Keratinocyte (primary cell): Measurements from ENCODE around the gene EXOC6B.
"Not testable (repeated sequence)": the region's sequence is repeated elsewhere in the genome, so short reads cannot be mapped to it uniquely, and the experiment has no call there.

ENCODE experiments used
- EZH2 ChIP-seq: IDR thresholded peaks from one replicate; pipeline ENCODE4 v1.6.1; 2012; ENCODE audit warnings: inconsistent platforms, mild to moderate bottlenecking, low read length, moderate library complexity
- TF ChIP-seq, protein P1 (sequence below), 3 experiments: IDR thresholded peaks in 1 of 3; conservative IDR thresholded peaks in 1 of 3; optimal IDR thresholded peaks in 1 of 3; 2 replicates in 2 of 3; 3 replicates in 1 of 3; pipeline versions ENCODE3 to v1.5.1; 2011; ENCODE audit warnings: low read length in 3 of 3, mild to moderate bottlenecking in 3 of 3, moderate library complexity in 2 of 3, control low read depth in 1 of 3, inconsistent platforms in 1 of 3; ENCODE audit not compliant: insufficient read depth in 2 of 3; ENCODE audit errors: extremely low read depth in 1 of 3

GRCh38 chr2:72641221-72641620 is 184.6 kb downstream of the EXOC6B start:
- TF ChIP-seq, protein P1, sequence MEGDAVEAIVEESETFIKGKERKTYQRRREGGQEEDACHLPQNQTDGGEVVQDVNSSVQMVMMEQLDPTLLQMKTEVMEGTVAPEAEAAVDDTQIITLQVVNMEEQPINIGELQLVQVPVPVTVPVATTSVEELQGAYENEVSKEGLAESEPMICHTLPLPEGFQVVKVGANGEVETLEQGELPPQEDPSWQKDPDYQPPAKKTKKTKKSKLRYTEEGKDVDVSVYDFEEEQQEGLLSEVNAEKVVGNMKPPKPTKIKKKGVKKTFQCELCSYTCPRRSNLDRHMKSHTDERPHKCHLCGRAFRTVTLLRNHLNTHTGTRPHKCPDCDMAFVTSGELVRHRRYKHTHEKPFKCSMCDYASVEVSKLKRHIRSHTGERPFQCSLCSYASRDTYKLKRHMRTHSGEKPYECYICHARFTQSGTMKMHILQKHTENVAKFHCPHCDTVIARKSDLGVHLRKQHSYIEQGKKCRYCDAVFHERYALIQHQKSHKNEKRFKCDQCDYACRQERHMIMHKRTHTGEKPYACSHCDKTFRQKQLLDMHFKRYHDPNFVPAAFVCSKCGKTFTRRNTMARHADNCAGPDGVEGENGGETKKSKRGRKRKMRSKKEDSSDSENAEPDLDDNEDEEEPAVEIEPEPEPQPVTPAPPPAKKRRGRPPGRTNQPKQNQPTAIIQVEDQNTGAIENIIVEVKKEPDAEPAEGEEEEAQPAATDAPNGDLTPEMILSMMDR (optimal IDR thresholded peaks at IDR 0.05 in 1 of 3, IDR thresholded peaks at IDR 0.05 in 1 of 3, conservative IDR thresholded peaks at IDR 0.05 in 1 of 3; ENCODE audit: extremely low read depth in 1 of 3, insufficient read depth in 2 of 3, low read length in 3 of 3), result not testable (repeated sequence)
- not testable (repeated sequence) for TF ChIP-seq EZH2
